ENCODE measurements around the gene LRRC46.
A peak's percentile ranks its signal among the peaks of the same experiment; 100 is the strongest.

The LRRC46 gene

GRCh38 chr17:47851764-47852112, 20.3 kb downstream of the LRRC46 start:
- no peak for DNase-seq (ENCODE audit: low read depth)

- DNase-seq (ENCODE audit: low read depth): no peak
Observed at GRCh38 chr17:47852113-47852949, 20.9 kb downstream of the LRRC46 start.

- no peak for DNase-seq (ENCODE audit: low read depth)
Observed at GRCh38 chr17:47853616-47854015, 22.1 kb downstream of the LRRC46 start.

GRCh38 chr17:47855737-47856136, 24.3 kb downstream of the LRRC46 start:
- DNase-seq (ENCODE audit: low read depth): no peak

- no peak for DNase-seq (ENCODE audit: low read depth)
Observed at GRCh38 chr17:47856830-47857229, 25.4 kb downstream of the LRRC46 start.

- no peak for DNase-seq (ENCODE audit: low read depth)
Observed at GRCh38 chr17:47857551-47858455, 26.3 kb downstream of the LRRC46 start.

GRCh38 chr17:47860386-47860785, 28.9 kb downstream of the LRRC46 start:
- no peak for DNase-seq (ENCODE audit: low read depth)

GRCh38 chr17:47862621-47863440, 31.4 kb downstream of the LRRC46 start:
- peak; percentile 93 for DNase-seq (ENCODE audit: low read depth)

GRCh38 chr17:47864791-47865216, 33.3 kb downstream of the LRRC46 start:
- DNase-seq (ENCODE audit: low read depth): peak; percentile 69

- no peak for DNase-seq (ENCODE audit: low read depth)
Observed at GRCh38 chr17:47866941-47867340, 35.5 kb downstream of the LRRC46 start.

GRCh38 chr17:47867813-47868533, 36.5 kb downstream of the LRRC46 start:
- no peak for DNase-seq (ENCODE audit: low read depth)

- DNase-seq (ENCODE audit: low read depth): no peak
Observed at GRCh38 chr17:47869114-47869513, 37.6 kb downstream of the LRRC46 start.

- no peak for DNase-seq (ENCODE audit: low read depth)
Observed at GRCh38 chr17:47870056-47870455, 38.6 kb downstream of the LRRC46 start.

GRCh38 chr17:47871048-47871447, 39.6 kb downstream of the LRRC46 start:
- DNase-seq (ENCODE audit: low read depth): no peak

- no peak for DNase-seq (ENCODE audit: low read depth)
Observed at GRCh38 chr17:47872019-47872650, 40.7 kb downstream of the LRRC46 start.

- no peak for DNase-seq (ENCODE audit: low read depth)
Observed at GRCh38 chr17:47872651-47873161, 41.2 kb downstream of the LRRC46 start.

GRCh38 chr17:47873200-47874090, 42.0 kb downstream of the LRRC46 start:
- DNase-seq (ENCODE audit: low read depth): no peak

GRCh38 chr17:47875011-47875985, 43.8 kb downstream of the LRRC46 start:
- DNase-seq (ENCODE audit: low read depth): no peak

All from ELR (cell line).